Suprapubic skin (tissue), 4 donors: ENCODE results near the gene SLX9. TPM values are rescaled to one million over a fixed set of nuclear protein-coding genes. Genes with fewer than 3 reads are reported as not detected.

Experiments
- DNase-seq, 2 donors: peaks; one replicate each; pipeline ENCODE4 v3.0.0-alpha.2; 2019; ENCODE audit warnings: low spot score in 2 of 2
- H3K27ac ChIP-seq: fragments of 200-600 bp; sonication (generic); one replicate; pipeline ENCODE4 v1.5.1; 2019
- H3K27me3 ChIP-seq: fragments of 200-600 bp; sonication (generic); one replicate; pipeline ENCODE4 v1.5.1; 2019
- H3K36me3 ChIP-seq: fragments of 200-600 bp; sonication (generic); one replicate; pipeline ENCODE4 v1.5.1; 2019
- H3K4me1 ChIP-seq: fragments of 200-600 bp; sonication (generic); one replicate; pipeline ENCODE4 v1.5.1; 2019
- H3K4me3 ChIP-seq: fragments of 200-600 bp; sonication (generic); one replicate; pipeline ENCODE4 v1.5.1; 2019; ENCODE audit warnings: mild to moderate bottlenecking
- H3K9me3 ChIP-seq: fragments of 200-600 bp; sonication (generic); one replicate; pipeline ENCODE4 v1.5.1; 2019
- CTCF ChIP-seq, 2 donors: fragments of 200-600 bp in 1 of 2; fragments of 450-650 bp in 1 of 2; sonication (generic) in 1 of 2; IDR thresholded peaks; one replicate each; pipeline ENCODE4 v1.5.1; 2016 to 2019; ENCODE audit warnings: antibody characterized with exemption in 2 of 2, mild to moderate bottlenecking in 1 of 2, moderate library complexity in 1 of 2
- EP300 ChIP-seq: sonication (generic); formaldehyde crosslinking; IDR thresholded peaks from one replicate; pipeline ENCODE4 v1.6.1; 2017; ENCODE audit warnings: antibody characterized with exemption
- POLR2A ChIP-seq, 2 donors: fragments of 450-650 bp; IDR thresholded peaks; one replicate each; pipeline ENCODE4 v1.6.1; 2017; ENCODE audit warnings: antibody characterized with exemption in 2 of 2, mild to moderate bottlenecking in 2 of 2, moderate library complexity in 2 of 2
- POLR2AphosphoS5 ChIP-seq, 3 donors: sonication (generic); formaldehyde crosslinking; IDR thresholded peaks; one replicate each; pipeline ENCODE4 v1.6.1; 2017; ENCODE audit warnings: antibody characterized with exemption in 3 of 3
- WGBS: methylation state at CpG from one replicate; pipeline ENCODE4 v1.1.5; 2018; 5-methylcytosine and 5-hydroxymethylcytosine counted together
- total RNA-seq, 4 donors: library from RNA; depleted of rRNA; stranded (reverse); fragments of >200 nt; gene quantifications; one replicate each; pipeline ENCODE4 v1.1.0, GENCODE V29; 2016

SLX9 gene
- total RNA-seq, 4 donors from 2014 or later = 13.4 to 16.9 (median 14.4) TPM

GRCh38 chr21:44966135-44967081, 26.6 kb downstream of the SLX9 start:
- peaks cover 9% of the 10 kb centered on the region for H3K36me3 ChIP-seq
- no peaks in the 10 kb centered on the region for H3K27me3 ChIP-seq
- TF ChIP-seq POLR2AphosphoS5 (IDR thresholded peaks at IDR 0.05) (no peak), POLR2A (IDR thresholded peaks at IDR 0.05) (no peak), CTCF (IDR thresholded peaks at IDR 0.05) (no peak), EP300 (no peak)
- DNase-seq = no peak
- H3K9me3 ChIP-seq = no peaks in the 10 kb centered on the region
- no peak overlapping the region for H3K27ac ChIP-seq
- H3K4me1 ChIP-seq = peaks cover 26% of the 10 kb centered on the region
- no peak overlapping the region for H3K4me3 ChIP-seq
- WGBS = 57% methylated on average over 23 of the region's 30 CpGs

GRCh38 chr21:44967082-44968047, 27.5 kb downstream of the SLX9 start:
- peaks cover 8% of the 10 kb centered on the region for H3K36me3 ChIP-seq
- DNase-seq = no peak
- TF ChIP-seq POLR2A (IDR thresholded peaks at IDR 0.05) = no peak
- no peak for TF ChIP-seq EP300
- TF ChIP-seq CTCF (IDR thresholded peaks at IDR 0.05) = no peak
- no peak for TF ChIP-seq POLR2AphosphoS5 (IDR thresholded peaks at IDR 0.05)
- H3K4me1 ChIP-seq = peaks cover 26% of the 10 kb centered on the region
- H3K4me3 ChIP-seq = no peak overlapping the region
- no peaks in the 10 kb centered on the region for H3K9me3 ChIP-seq
- H3K27ac ChIP-seq = no peak overlapping the region
- 96% methylated on average over 4 of the region's 38 CpGs for WGBS
- H3K27me3 ChIP-seq = no peaks in the 10 kb centered on the region

- whole genome bisulfite sequencing = 87% methylated on average over 20 of the region's 20 CpGs
- H3K36me3 ChIP-seq = peaks cover 16% of the 10 kb centered on the region
- DNase-seq = no peak
- peaks cover 26% of the 10 kb centered on the region for H3K4me1 ChIP-seq
- no peak overlapping the region for H3K4me3 ChIP-seq
- H3K9me3 ChIP-seq = no peaks in the 10 kb centered on the region
- peak overlapping the region; percentile 55 for H3K27ac ChIP-seq
- TF ChIP-seq POLR2A (IDR thresholded peaks at IDR 0.05) (no peak), POLR2AphosphoS5 (IDR thresholded peaks at IDR 0.05) (no peak), EP300 (no peak), CTCF (IDR thresholded peaks at IDR 0.05) (no peak)
- H3K27me3 ChIP-seq = no peaks in the 10 kb centered on the region
These were observed 29.3 kb downstream of the SLX9 start for GRCh38 chr21:44969066-44969670.

GRCh38 chr21:44969931-44970755, 30.3 kb downstream of the SLX9 start:
- no peak for TF ChIP-seq POLR2AphosphoS5 (IDR thresholded peaks at IDR 0.05)
- TF ChIP-seq EP300 = no peak
- TF ChIP-seq CTCF (IDR thresholded peaks at IDR 0.05) = no peak
- no peak for TF ChIP-seq POLR2A (IDR thresholded peaks at IDR 0.05)
- no peaks in the 10 kb centered on the region for H3K27me3 ChIP-seq
- no peaks in the 10 kb centered on the region for H3K9me3 ChIP-seq
- 79% methylated on average over 15 of the region's 24 CpGs for WGBS
- peaks cover 26% of the 10 kb centered on the region for H3K4me1 ChIP-seq
- H3K4me3 ChIP-seq = no peak overlapping the region
- peaks cover 23% of the 10 kb centered on the region for H3K36me3 ChIP-seq
- no peak for DNase-seq
- peak overlapping the region; percentile 55 for H3K27ac ChIP-seq
